Ovary (tissue), 3 donors: Measurements from ENCODE around the gene COPS7B.

Source experiments
- CTCF ChIP-seq, 3 donors: fragments of 450-650 bp in 2 of 3; fragments of 200-600 bp in 1 of 3; IDR thresholded peaks; one replicate each; pipeline versions ENCODE4 v1.5.1 to v1.8.0; 2016 to 2022; ENCODE audit warnings: antibody characterized with exemption in 3 of 3, mild to moderate bottlenecking in 1 of 3
- POLR2A ChIP-seq: fragments of 450-650 bp; IDR thresholded peaks from one replicate; pipeline ENCODE4 v1.6.1; 2017; ENCODE audit warnings: antibody characterized with exemption, mild to moderate bottlenecking, moderate library complexity
- donor health status: DM: no; HTN: no; CAD: no.

GRCh38 chr2:231854616-231855125 is 68.4 kb downstream of the COPS7B start:
- TF ChIP-seq CTCF (IDR thresholded peaks at IDR 0.05): no peak
- no peak for TF ChIP-seq POLR2A
